ENCODE data around the gene RASGEF1B.

Gene RASGEF1B

GRCh38 chr4:81399306-81400086 is 72.2 kb downstream of the RASGEF1B start:
- DNase-seq (ENCODE audit: low read depth in 2 of 2) = no peak

- DNase-seq (ENCODE audit: low read depth in 2 of 2) = no peak
Observed at GRCh38 chr4:81398379-81398778, 73.3 kb downstream of the RASGEF1B start.

GRCh38 chr4:81397635-81398034 is 74.1 kb downstream of the RASGEF1B start:
- no peak for DNase-seq (ENCODE audit: low read depth in 2 of 2)

- no peak for DNase-seq (ENCODE audit: low read depth in 2 of 2)
Observed at GRCh38 chr4:81395239-81395638, 76.5 kb downstream of the RASGEF1B start.

GRCh38 chr4:81392164-81392563 is 79.5 kb downstream of the RASGEF1B start:
- no peak for DNase-seq (ENCODE audit: low read depth in 2 of 2)

GRCh38 chr4:81389720-81390119 is 82.0 kb downstream of the RASGEF1B start:
- no peak for DNase-seq (ENCODE audit: low read depth in 2 of 2)

GRCh38 chr4:81380437-81380836 is 91.3 kb downstream of the RASGEF1B start:
- DNase-seq (ENCODE audit: low read depth in 2 of 2) = no peak

- DNase-seq (ENCODE audit: low read depth in 2 of 2) = no peak
Observed at GRCh38 chr4:81378386-81378785, 93.3 kb downstream of the RASGEF1B start.

- DNase-seq (ENCODE audit: low read depth in 2 of 2) = no peak
Observed at GRCh38 chr4:81377191-81377590, 94.5 kb downstream of the RASGEF1B start.

GRCh38 chr4:81376720-81377119 is 95.0 kb downstream of the RASGEF1B start:
- no peak for DNase-seq (ENCODE audit: low read depth in 2 of 2)

All from stimulated activated CD4-positive, alpha-beta T cell treated with anti-CD3 and anti-CD28 coated beads, Interleukin-1b, Interleukin-23, amount 100 ng/mL, for 4 hours (primary cell).